Ishikawa (cell line): ENCODE results near the gene MACROD2.

Experiments used
- CEBPB ChIP-seq: IDR thresholded peaks from 2 replicates; pipeline ENCODE4 v1.6.1; 2012
- CREB1 ChIP-seq: IDR thresholded peaks from 2 replicates; pipeline ENCODE4 v1.6.1; 2012; ENCODE audit warnings: low read depth
- EGR1 ChIP-seq: IDR thresholded peaks from 2 replicates; pipeline ENCODE4 v1.6.1; 2012
- EP300 ChIP-seq: IDR thresholded peaks from 2 replicates; pipeline ENCODE4 v1.6.1; 2012; ENCODE audit warnings: borderline replicate concordance
- FOXM1 ChIP-seq: IDR thresholded peaks from 2 replicates; pipeline ENCODE4 v1.6.1; 2012; ENCODE audit warnings: low read depth, borderline replicate concordance
- NFIC ChIP-seq: IDR thresholded peaks from 2 replicates; pipeline ENCODE4 v1.6.1; 2012
- RAD21 ChIP-seq: IDR thresholded peaks from 2 replicates; pipeline ENCODE4 v1.6.1; 2012; ENCODE audit warnings: low read depth
- TAF1 ChIP-seq: IDR thresholded peaks from 2 replicates; pipeline ENCODE4 v1.6.1; 2012; ENCODE audit warnings: low read depth, mild to moderate bottlenecking
- TCF12 ChIP-seq: IDR thresholded peaks from 2 replicates; pipeline ENCODE4 v1.6.1; 2012; ENCODE audit warnings: low read depth
- TEAD4 ChIP-seq: IDR thresholded peaks from 2 replicates; pipeline ENCODE4 v1.6.1; 2012
- YY1 ChIP-seq: IDR thresholded peaks from 2 replicates; pipeline ENCODE4 v1.6.1; 2012; ENCODE audit warnings: low read depth
- ZBTB7A ChIP-seq: IDR thresholded peaks from 2 replicates; pipeline ENCODE4 v1.6.1; 2012; ENCODE audit warnings: low read depth
- TF ChIP-seq, protein P1 (sequence below): IDR thresholded peaks from 2 replicates; pipeline ENCODE4 v1.6.1; 2012; ENCODE audit warnings: low read depth, mild to moderate bottlenecking
- TF ChIP-seq, protein P2 (sequence below): IDR thresholded peaks from 2 replicates; pipeline ENCODE4 v1.6.1; 2012
- TF ChIP-seq, protein P3 (sequence below): IDR thresholded peaks from 2 replicates; pipeline ENCODE4 v1.6.1; 2012

MACROD2 gene

DNA sequence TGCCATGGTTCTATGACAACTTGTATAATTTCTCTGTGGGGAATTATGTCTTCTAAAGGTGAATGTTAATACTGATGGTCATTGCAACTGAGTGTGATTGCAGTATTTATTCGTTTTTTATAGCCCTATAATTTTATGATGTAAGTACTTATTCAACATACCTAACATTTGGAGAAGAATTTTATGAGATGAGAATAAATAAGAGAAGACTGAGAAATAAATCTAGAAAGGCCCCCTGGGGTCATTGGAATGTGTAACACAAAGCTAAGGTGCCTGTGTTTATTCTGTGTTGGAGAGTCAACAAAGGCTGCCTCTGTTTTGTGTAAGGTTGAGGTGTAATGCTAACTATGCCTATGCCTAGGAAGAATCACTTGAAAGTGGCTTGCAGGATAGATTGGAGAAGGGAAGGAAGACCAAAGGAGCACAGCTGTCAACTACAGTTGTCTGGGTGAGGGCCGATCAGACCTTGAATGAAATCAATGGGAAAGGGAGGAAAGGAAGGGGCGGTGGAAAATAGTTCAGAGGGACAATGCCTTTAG is 1501.3 kb downstream of the MACROD2 start:
- TF ChIP-seq, protein P1, sequence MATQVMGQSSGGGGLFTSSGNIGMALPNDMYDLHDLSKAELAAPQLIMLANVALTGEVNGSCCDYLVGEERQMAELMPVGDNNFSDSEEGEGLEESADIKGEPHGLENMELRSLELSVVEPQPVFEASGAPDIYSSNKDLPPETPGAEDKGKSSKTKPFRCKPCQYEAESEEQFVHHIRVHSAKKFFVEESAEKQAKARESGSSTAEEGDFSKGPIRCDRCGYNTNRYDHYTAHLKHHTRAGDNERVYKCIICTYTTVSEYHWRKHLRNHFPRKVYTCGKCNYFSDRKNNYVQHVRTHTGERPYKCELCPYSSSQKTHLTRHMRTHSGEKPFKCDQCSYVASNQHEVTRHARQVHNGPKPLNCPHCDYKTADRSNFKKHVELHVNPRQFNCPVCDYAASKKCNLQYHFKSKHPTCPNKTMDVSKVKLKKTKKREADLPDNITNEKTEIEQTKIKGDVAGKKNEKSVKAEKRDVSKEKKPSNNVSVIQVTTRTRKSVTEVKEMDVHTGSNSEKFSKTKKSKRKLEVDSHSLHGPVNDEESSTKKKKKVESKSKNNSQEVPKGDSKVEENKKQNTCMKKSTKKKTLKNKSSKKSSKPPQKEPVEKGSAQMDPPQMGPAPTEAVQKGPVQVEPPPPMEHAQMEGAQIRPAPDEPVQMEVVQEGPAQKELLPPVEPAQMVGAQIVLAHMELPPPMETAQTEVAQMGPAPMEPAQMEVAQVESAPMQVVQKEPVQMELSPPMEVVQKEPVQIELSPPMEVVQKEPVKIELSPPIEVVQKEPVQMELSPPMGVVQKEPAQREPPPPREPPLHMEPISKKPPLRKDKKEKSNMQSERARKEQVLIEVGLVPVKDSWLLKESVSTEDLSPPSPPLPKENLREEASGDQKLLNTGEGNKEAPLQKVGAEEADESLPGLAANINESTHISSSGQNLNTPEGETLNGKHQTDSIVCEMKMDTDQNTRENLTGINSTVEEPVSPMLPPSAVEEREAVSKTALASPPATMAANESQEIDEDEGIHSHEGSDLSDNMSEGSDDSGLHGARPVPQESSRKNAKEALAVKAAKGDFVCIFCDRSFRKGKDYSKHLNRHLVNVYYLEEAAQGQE, result no peak
- TF ChIP-seq RAD21, result no peak
- TF ChIP-seq EGR1, result no peak
- TF ChIP-seq, protein P2, sequence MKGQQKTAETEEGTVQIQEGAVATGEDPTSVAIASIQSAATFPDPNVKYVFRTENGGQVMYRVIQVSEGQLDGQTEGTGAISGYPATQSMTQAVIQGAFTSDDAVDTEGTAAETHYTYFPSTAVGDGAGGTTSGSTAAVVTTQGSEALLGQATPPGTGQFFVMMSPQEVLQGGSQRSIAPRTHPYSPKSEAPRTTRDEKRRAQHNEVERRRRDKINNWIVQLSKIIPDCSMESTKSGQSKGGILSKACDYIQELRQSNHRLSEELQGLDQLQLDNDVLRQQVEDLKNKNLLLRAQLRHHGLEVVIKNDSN, result no peak
- TF ChIP-seq EP300, result no peak
- TF ChIP-seq NFIC, result no peak
- TF ChIP-seq, protein P3, sequence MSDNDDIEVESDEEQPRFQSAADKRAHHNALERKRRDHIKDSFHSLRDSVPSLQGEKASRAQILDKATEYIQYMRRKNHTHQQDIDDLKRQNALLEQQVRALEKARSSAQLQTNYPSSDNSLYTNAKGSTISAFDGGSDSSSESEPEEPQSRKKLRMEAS, result no peak
- no peak for TF ChIP-seq CEBPB
- no peak for TF ChIP-seq YY1
- no peak for TF ChIP-seq TEAD4
- TF ChIP-seq TAF1, result no peak
- TF ChIP-seq ZBTB7A, result no peak
- no peak for TF ChIP-seq TCF12
- TF ChIP-seq CREB1, result no peak

DNA sequence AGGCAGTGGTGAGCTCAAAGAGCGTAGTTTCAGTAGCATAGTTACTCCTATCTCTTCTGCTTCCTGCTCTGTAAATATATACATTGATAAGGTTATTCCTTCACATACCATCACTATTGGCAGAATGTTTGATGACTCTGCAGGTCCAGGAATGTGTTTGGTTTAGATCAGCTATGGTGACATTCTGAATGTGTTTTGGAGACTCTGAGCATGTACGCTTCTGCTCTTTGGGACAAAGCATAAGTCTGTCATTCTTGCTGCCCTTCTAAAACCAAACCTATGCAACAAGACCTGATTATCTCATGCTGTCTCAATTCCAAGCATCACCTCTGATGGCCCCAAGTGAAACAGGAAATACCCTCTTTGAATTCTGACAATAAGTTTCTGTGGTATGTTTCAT is 1503.6 kb downstream of the MACROD2 start:
- TF ChIP-seq RAD21, result no peak
- TF ChIP-seq ZBTB7A, result no peak
- TF ChIP-seq, protein P3, result no peak
- no peak for TF ChIP-seq TEAD4
- TF ChIP-seq TCF12, result no peak
- TF ChIP-seq, protein P2, result no peak
- TF ChIP-seq CEBPB, result no peak
- TF ChIP-seq TAF1, result no peak
- no peak for TF ChIP-seq EGR1
- TF ChIP-seq YY1, result no peak
- TF ChIP-seq, protein P1, result no peak
- no peak for TF ChIP-seq FOXM1
- TF ChIP-seq EP300, result no peak
- no peak for TF ChIP-seq CREB1
- no peak for TF ChIP-seq NFIC

DNA sequence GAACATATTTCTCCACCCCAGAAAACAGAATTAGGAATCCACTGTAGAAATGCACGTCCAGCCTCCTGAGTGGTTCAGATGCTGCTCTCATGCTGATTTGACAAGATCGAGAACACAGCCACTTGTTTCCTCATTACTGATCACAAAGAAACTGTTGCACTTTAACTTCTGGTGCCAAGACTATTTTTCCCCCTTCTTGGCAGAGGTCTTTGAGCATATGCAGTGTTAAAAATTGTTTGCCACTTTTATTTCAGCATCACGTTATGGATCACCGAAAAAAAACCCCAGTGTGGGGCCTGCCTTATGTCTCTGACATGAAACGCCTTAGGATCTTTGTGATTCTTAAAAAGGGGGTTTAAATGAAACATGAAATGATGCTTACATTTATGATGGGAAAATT is 1511.0 kb downstream of the MACROD2 start:
- no peak for TF ChIP-seq EP300
- no peak for TF ChIP-seq YY1
- TF ChIP-seq NFIC, result no peak
- TF ChIP-seq, protein P3, result no peak
- TF ChIP-seq ZBTB7A, result no peak
- TF ChIP-seq FOXM1, result no peak
- TF ChIP-seq TAF1, result no peak
- no peak for TF ChIP-seq RAD21
- TF ChIP-seq CREB1, result no peak
- TF ChIP-seq EGR1, result no peak
- no peak for TF ChIP-seq TEAD4
- TF ChIP-seq, protein P1, result no peak
- TF ChIP-seq, protein P2, result no peak
- TF ChIP-seq CEBPB, result no peak
- no peak for TF ChIP-seq TCF12

DNA sequence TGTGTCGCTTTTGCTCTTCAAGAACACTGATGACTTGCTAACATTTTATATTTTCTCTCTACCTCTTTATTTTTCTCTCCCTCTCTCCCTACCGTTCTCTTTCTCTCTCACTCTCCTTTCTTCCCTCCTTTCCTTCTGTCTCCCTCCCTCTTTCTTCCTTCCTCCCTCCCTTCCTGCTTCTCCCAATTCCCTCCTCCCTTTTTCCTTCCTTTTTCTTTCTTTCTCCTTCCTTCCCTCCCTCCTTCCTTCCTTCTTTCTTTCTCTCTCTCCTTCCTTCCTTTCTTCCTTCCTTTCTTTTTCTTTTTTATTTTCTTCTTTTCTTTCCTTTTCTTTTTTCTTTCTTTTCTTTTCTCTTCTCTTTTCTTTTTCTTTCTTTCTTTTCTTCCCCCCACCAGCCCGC is 1511.8 kb downstream of the MACROD2 start:
- TF ChIP-seq CREB1, result no peak
- TF ChIP-seq, protein P1, result no peak
- TF ChIP-seq TCF12, result no peak
- no peak for TF ChIP-seq TAF1
- TF ChIP-seq YY1, result no peak
- TF ChIP-seq, protein P3, result no peak
- TF ChIP-seq EGR1, result no peak
- no peak for TF ChIP-seq ZBTB7A
- TF ChIP-seq FOXM1, result no peak
- no peak for TF ChIP-seq NFIC
- TF ChIP-seq TEAD4, result no peak
- TF ChIP-seq, protein P2, result no peak
- no peak for TF ChIP-seq EP300
- no peak for TF ChIP-seq CEBPB
- no peak for TF ChIP-seq RAD21
